Neuronal stem cell (in vitro differentiated cells): Measurements from ENCODE around the gene DSC2.
"Not testable (repeated sequence)": the region's sequence is repeated elsewhere in the genome, so short reads cannot be mapped to it uniquely, and the experiment has no call there.

Experiments used
- DNase-seq: peaks from one replicate; pipeline ENCODE4 v3.0.0-alpha.2; 2013; ENCODE audit warnings: low spot score
- H2AFZ ChIP-seq: one replicate; pipeline ENCODE4 v1.6.1; 2013; ENCODE audit warnings: mild to moderate bottlenecking, low read length, inconsistent platforms
- H2AK5ac ChIP-seq: 2 replicates; pipeline ENCODE4 v1.6.1; 2013; ENCODE audit warnings: low read depth, mild to moderate bottlenecking, inconsistent platforms, low read length, moderate library complexity, mixed read lengths
- H2BK120ac ChIP-seq: 2 replicates; pipeline ENCODE4 v1.6.1; 2013; ENCODE audit warnings: low read depth, mild to moderate bottlenecking, inconsistent platforms, low read length, moderate library complexity, mixed read lengths
- H2BK12ac ChIP-seq: one replicate; pipeline ENCODE4 v1.6.1; 2013; ENCODE audit warnings: low read length, inconsistent platforms
- H2BK15ac ChIP-seq: 2 replicates; pipeline ENCODE4 v1.6.1; 2013; ENCODE audit warnings: mild to moderate bottlenecking, low read length, inconsistent platforms, mixed read lengths
- H2BK5ac ChIP-seq: one replicate; pipeline ENCODE4 v1.6.1; 2013; ENCODE audit warnings: inconsistent platforms, mild to moderate bottlenecking, low read length, moderate library complexity
- H3K14ac ChIP-seq: one replicate; pipeline ENCODE4 v1.6.1; 2013; ENCODE audit warnings: low read length, inconsistent platforms
- H3K18ac ChIP-seq: 2 replicates; pipeline ENCODE4 v1.6.1; 2013; ENCODE audit warnings: low read length, inconsistent platforms
- H3K23ac ChIP-seq: 2 replicates; pipeline ENCODE4 v1.6.1; 2013; ENCODE audit warnings: low read depth, mild to moderate bottlenecking, mixed read lengths, low read length, inconsistent platforms; ENCODE audit not compliant: poor library complexity
- H3K27ac ChIP-seq: replicated peaks from 3 replicates; pipeline ENCODE4 v1.5.1; 2013; ENCODE audit warnings: low read length, inconsistent platforms
- H3K27me3 ChIP-seq, 3 experiments: 2 replicates each; pipeline ENCODE4 v1.6.1; 2013; ENCODE audit warnings: low read length in 3 of 3, mild to moderate bottlenecking in 2 of 3, inconsistent platforms in 1 of 3, low read depth in 1 of 3, mixed read lengths in 1 of 3, moderate library complexity in 1 of 3; ENCODE audit not compliant: control insufficient read depth in 3 of 3, insufficient read depth in 3 of 3
- H3K36me3 ChIP-seq, 2 donors: replicated peaks in 1 of 2; 2 replicates each; pipeline ENCODE4 v1.6.1; 2013; ENCODE audit warnings: low read length in 2 of 2; ENCODE audit not compliant: control insufficient read depth in 2 of 2, insufficient read depth in 2 of 2
- H3K4ac ChIP-seq: 2 replicates; pipeline ENCODE4 v1.6.1; 2013; ENCODE audit warnings: inconsistent platforms, mild to moderate bottlenecking, low read length, moderate library complexity
- H3K4me1 ChIP-seq, 2 donors: 1 replicate in 1 of 2; 2 replicates in 1 of 2; pipeline ENCODE4 v1.6.1; 2013; ENCODE audit warnings: low read length in 2 of 2, low read depth in 1 of 2; ENCODE audit not compliant: control insufficient read depth in 2 of 2, insufficient read depth in 1 of 2
- H3K4me2 ChIP-seq: one replicate; pipeline ENCODE4 v1.6.1; 2013; ENCODE audit warnings: mild to moderate bottlenecking, low read length, inconsistent platforms; ENCODE audit not compliant: insufficient read depth, poor library complexity, severe bottlenecking
- H3K4me3 ChIP-seq, 2 donors: 2 replicates each; pipeline ENCODE4 v1.5.1; 2013; ENCODE audit warnings: low read length in 2 of 2, mild to moderate bottlenecking in 2 of 2, inconsistent platforms in 1 of 2, moderate library complexity in 1 of 2
- H3K79me1 ChIP-seq: one replicate; pipeline ENCODE4 v1.6.1; 2013; ENCODE audit warnings: low read depth, mild to moderate bottlenecking, inconsistent platforms, low read length, moderate library complexity
- H3K9ac ChIP-seq: one replicate; pipeline ENCODE4 v1.6.1; 2013; ENCODE audit warnings: mild to moderate bottlenecking, low read depth, low read length, inconsistent platforms; ENCODE audit not compliant: poor library complexity
- H3K9me3 ChIP-seq, 2 donors: replicated peaks in 1 of 2; 2 replicates each; pipeline versions ENCODE3 to v1.6.1; 2013; ENCODE audit warnings: low read length in 2 of 2, mild to moderate bottlenecking in 2 of 2, inconsistent platforms in 1 of 2, low read depth in 1 of 2, mixed read lengths in 1 of 2, moderate library complexity in 1 of 2; ENCODE audit not compliant: control insufficient read depth in 2 of 2, insufficient read depth in 1 of 2
- H4K8ac ChIP-seq: one replicate; pipeline ENCODE4 v1.6.1; 2013; ENCODE audit warnings: low read depth, mild to moderate bottlenecking, inconsistent platforms, low read length, moderate library complexity
- H4K91ac ChIP-seq: one replicate; pipeline ENCODE4 v1.6.1; 2013; ENCODE audit warnings: low read length, low read depth, mild to moderate bottlenecking, inconsistent platforms; ENCODE audit not compliant: poor library complexity
- WGBS, 2 donors: extraction: QIAGEN DNeasy Blood & Tissue Kit; methylation state at CpG; one replicate each; pipeline ENCODE4 v1.1.7; 2013; ENCODE audit warnings: missing lambda C conversion rate in 2 of 2, mixed read lengths in 1 of 2; ENCODE audit not compliant: insufficient read length in 2 of 2, insufficient replicate concordance in 1 of 2; ENCODE audit errors: extremely low coverage in 2 of 2; 5-methylcytosine and 5-hydroxymethylcytosine counted together

Gene DSC2

DNA sequence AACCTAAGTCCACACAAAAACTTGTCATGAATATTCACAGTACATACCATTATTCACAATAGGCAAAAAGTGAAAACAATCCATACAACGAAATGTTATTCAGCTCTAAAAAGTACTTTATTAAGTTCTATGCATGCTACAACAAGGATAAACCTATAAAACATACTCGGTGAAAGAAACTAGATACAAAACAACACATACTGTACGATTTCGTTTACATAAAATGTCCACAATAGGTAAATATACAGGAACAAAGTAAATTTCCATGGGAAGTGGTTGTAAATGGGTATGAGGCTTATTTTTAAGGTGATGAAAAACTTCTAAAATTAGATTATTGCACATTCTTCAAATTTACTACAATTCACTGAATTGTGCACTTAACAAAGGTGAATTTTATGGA lies 67.7 kb downstream of the DSC2 start:
- Histone ChIP-seq H2BK120ac (no peak overlapping the region), H3K4me1 (no peaks in the 10 kb centered on the region), H3K27me3 (peaks cover 0 to 11% (median 2%) of the 10 kb centered on the region in 3 experiments), H3K79me1 (no peaks in the 10 kb centered on the region), H3K18ac (no peak overlapping the region), H3K4me3 (no peak overlapping the region), H3K9me3 (no peaks in the 10 kb centered on the region), H2AFZ (no peak overlapping the region), H3K4me2 (no peak overlapping the region), H2BK12ac (no peak overlapping the region), H4K8ac (no peak overlapping the region), H2BK5ac (no peak overlapping the region), H2AK5ac (no peak overlapping the region), H4K91ac (no peak overlapping the region), H3K4ac (no peak overlapping the region), H3K27ac (no peak overlapping the region), H3K9ac (no peak overlapping the region), H3K36me3 (no peaks in the 10 kb centered on the region), H3K14ac (no peak overlapping the region), H2BK15ac (no peak overlapping the region), H3K23ac (no peak overlapping the region)
- no peak for DNase-seq
- WGBS, 2 donors, result no CpG with 5 or more reads among the region's 4 CpGs

DNA sequence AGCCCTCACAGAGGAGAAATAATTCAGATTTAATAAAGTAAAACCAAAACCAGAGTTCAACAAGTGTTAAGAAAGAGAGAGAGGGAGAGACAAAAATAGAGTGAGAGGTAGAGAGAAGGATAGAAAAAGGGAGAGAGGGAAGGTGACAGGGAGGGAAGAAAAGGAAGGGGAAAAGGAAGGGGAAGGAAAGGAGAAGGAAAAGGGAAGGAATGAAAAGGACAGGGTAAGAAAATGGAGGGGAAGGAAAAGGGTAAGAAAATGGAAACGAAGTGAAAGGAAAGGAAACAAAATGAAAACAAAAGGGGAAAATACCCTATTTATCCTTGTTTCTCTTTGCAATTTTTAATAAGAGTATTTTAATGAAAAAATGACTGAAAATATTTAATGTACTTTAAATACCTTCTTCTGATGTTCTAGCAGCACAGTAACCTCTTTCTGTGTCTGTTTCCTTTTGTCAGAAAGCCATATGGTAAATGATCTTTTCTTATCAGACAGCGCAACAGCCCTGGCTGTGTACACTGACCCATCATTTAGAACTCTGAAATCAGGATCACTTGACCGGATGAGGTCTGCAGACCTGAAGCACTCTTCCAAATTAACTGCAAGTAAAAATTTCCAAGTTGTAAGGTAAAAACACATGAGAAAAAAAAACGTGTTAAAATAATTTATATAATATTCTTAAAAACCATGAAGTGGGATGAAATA lies 71.5 kb downstream of the DSC2 start:
- no peak overlapping the region for H2BK5ac ChIP-seq
- no peak overlapping the region for H2BK120ac ChIP-seq
- H2BK12ac ChIP-seq, result no peak overlapping the region
- H3K9me3 ChIP-seq, result no peaks in the 10 kb centered on the region
- no peak overlapping the region for H2BK15ac ChIP-seq
- H3K9ac ChIP-seq, result no peak overlapping the region
- H3K18ac ChIP-seq, result no peak overlapping the region
- H4K8ac ChIP-seq, result no peak overlapping the region
- H3K14ac ChIP-seq, result no peak overlapping the region
- H3K27ac ChIP-seq, result no peak overlapping the region
- H3K36me3 ChIP-seq, result no peaks in the 10 kb centered on the region
- no peak for DNase-seq
- H2AK5ac ChIP-seq, result no peak overlapping the region
- H2AFZ ChIP-seq, result no peak overlapping the region
- no peak overlapping the region for H4K91ac ChIP-seq
- no peak overlapping the region for H3K4me2 ChIP-seq
- H3K23ac ChIP-seq, result no peak overlapping the region
- no peaks in the 10 kb centered on the region for H3K79me1 ChIP-seq
- no peaks in the 10 kb centered on the region for H3K4me1 ChIP-seq
- no peak overlapping the region for H3K4me3 ChIP-seq
- 100% methylated on average over 1 of the region's 4 CpGs; no CpG with 5 or more reads in 1 of the 2 donors for WGBS, 2 donors
- peaks cover 0 to 18% (median 0%) of the 10 kb centered on the region in 3 experiments for H3K27me3 ChIP-seq
- no peak overlapping the region for H3K4ac ChIP-seq

GRCh38 chr18:31015715-31016434 lies 86.3 kb downstream of the DSC2 start:
- Histone ChIP-seq H3K27ac (no peak overlapping the region), H2BK120ac (no peak overlapping the region), H2AFZ (no peak overlapping the region), H4K91ac (no peak overlapping the region), H3K14ac (no peak overlapping the region), H2AK5ac (no peak overlapping the region), H3K4me1 (no peaks in the 10 kb centered on the region), H3K4me2 (no peak overlapping the region), H2BK5ac (no peak overlapping the region), H2BK15ac (no peak overlapping the region), H3K79me1 (no peaks in the 10 kb centered on the region), H2BK12ac (no peak overlapping the region), H3K9me3 (no peaks in the 10 kb centered on the region), H3K27me3 (no peaks in the 10 kb centered on the region), H3K9ac (no peak overlapping the region), H3K4me3 (no peak overlapping the region), H3K18ac (no peak overlapping the region), H3K4ac (no peak overlapping the region), H4K8ac (no peak overlapping the region), H3K36me3 (no peaks in the 10 kb centered on the region), H3K23ac (no peak overlapping the region)
- no peak for DNase-seq
- no CpG with 5 or more reads among the region's 3 CpGs for WGBS, 2 donors

DNA sequence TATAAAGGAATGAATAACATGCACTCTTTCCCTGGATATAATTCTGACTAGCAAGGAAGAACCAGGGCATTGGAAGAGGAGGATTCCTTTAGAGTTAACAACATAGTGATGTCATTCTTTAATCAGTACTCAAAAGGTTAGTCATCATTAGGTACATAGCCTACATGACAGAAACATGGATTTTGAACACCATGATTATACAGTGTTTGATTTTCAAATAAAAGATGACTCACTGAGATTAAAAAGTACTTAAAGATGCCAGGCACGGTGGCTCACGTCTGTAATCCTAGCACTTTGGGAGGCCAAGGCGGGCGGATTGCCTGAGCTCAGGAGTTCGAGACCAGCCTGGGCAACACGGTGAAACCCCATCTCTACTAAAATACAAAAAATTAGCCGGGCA lies 90.8 kb downstream of the DSC2 start:
- H3K18ac ChIP-seq, result not testable (repeated sequence)

More for the DNA sequence above, 90.8 kb downstream of the DSC2 start:
- not testable (repeated sequence) for H2BK5ac ChIP-seq, H4K8ac ChIP-seq, H3K4me3 ChIP-seq, DNase-seq, H3K27me3 ChIP-seq, H3K36me3 ChIP-seq, H3K27ac ChIP-seq, H3K4ac ChIP-seq, H2BK15ac ChIP-seq, H3K14ac ChIP-seq, H4K91ac ChIP-seq, H2AK5ac ChIP-seq, H3K23ac ChIP-seq, H3K4me1 ChIP-seq, H2BK12ac ChIP-seq, H2AFZ ChIP-seq, H3K79me1 ChIP-seq, H2BK120ac ChIP-seq, H3K9ac ChIP-seq, H3K9me3 ChIP-seq, H3K4me2 ChIP-seq
- no CpG with 5 or more reads among the region's 7 CpGs for WGBS, 2 donors
